ENCODE data around the gene BABAM2.

DNA sequence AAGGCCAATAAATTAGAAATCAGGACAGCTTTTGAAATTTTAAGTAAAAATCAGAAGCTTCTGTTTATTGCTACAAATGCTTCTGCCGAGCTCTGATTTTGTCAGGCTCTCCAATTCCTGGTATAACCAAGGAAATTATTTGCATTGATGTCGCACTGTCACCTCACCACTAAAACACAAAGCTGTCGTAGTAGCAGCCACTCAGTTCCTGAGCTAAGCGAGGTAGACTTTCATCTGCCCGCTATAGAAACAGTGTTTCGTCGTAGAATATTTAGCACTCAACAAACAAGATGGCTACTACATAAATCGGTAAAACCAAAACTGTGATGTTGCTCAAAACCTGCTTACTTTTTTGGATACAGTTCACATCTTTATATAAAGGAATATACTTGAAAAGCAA is 360.8 kb downstream of the BABAM2 start:
- TF ChIP-seq, protein P1, sequence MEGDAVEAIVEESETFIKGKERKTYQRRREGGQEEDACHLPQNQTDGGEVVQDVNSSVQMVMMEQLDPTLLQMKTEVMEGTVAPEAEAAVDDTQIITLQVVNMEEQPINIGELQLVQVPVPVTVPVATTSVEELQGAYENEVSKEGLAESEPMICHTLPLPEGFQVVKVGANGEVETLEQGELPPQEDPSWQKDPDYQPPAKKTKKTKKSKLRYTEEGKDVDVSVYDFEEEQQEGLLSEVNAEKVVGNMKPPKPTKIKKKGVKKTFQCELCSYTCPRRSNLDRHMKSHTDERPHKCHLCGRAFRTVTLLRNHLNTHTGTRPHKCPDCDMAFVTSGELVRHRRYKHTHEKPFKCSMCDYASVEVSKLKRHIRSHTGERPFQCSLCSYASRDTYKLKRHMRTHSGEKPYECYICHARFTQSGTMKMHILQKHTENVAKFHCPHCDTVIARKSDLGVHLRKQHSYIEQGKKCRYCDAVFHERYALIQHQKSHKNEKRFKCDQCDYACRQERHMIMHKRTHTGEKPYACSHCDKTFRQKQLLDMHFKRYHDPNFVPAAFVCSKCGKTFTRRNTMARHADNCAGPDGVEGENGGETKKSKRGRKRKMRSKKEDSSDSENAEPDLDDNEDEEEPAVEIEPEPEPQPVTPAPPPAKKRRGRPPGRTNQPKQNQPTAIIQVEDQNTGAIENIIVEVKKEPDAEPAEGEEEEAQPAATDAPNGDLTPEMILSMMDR (conservative IDR thresholded peaks at IDR 0.05), result no peak
- no peak for TF ChIP-seq EZH2 (IDR thresholded peaks at IDR 0.05; ENCODE audit: low read depth)
